ENCODE data around the gene CGB3. TPM values are rescaled to one million over a fixed set of nuclear protein-coding genes. Genes with fewer than 3 reads are reported as not detected.
A peak's percentile ranks its signal among the peaks of the same experiment; 100 is the strongest.
"Not testable (repeated sequence)": the region's sequence is repeated elsewhere in the genome, so short reads cannot be mapped to it uniquely, and the experiment has no call there.

CGB3 gene
- total RNA-seq, 4 donors from 2014 or later, result not detected

GRCh38 chr19:49022116-49022515 is 2.0 kb downstream of the CGB3 start:
- intact Hi-C loops (cut with DNase I; ENCODE audit: low total_unique reads), result no loop called here
- WGBS, 2 donors, result 94 to 96% methylated on average over 9 of the region's 9 CpGs
- no peak for DNase-seq (ENCODE audit: low spot score in 2 of 2)
- TF ChIP-seq CTCF (IDR thresholded peaks at IDR 0.05) (no peak), POLR2A (IDR thresholded peaks at IDR 0.05) (no peak)
- no peak overlapping the region for H3K4me3 ChIP-seq (ENCODE audit: low read depth, poor library complexity, severe bottlenecking)

- intact Hi-C loops (cut with DNase I; ENCODE audit: low total_unique reads), result no loop called here
- TF ChIP-seq POLR2A (IDR thresholded peaks at IDR 0.05) (no peak), CTCF (IDR thresholded peaks at IDR 0.05) (no peak)
- DNase-seq (ENCODE audit: low spot score in 2 of 2), result no peak
- 41% methylated on average over 16 of the region's 16 CpGs for WGBS, 2 donors
- H3K4me3 ChIP-seq (ENCODE audit: low read depth, poor library complexity, severe bottlenecking), result no peak overlapping the region
These were observed 2.9 kb downstream of the CGB3 start for GRCh38 chr19:49020931-49021895.

- intact Hi-C loops (cut with DNase I; ENCODE audit: low total_unique reads), result no loop called here
- H3K4me3 ChIP-seq (ENCODE audit: low read depth, poor library complexity, severe bottlenecking), result no peak overlapping the region
- WGBS, 2 donors, result 66 to 70% methylated on average over 11 of the region's 11 CpGs
- no peak for DNase-seq (ENCODE audit: low spot score in 2 of 2)
- no peak for TF ChIP-seq POLR2A (IDR thresholded peaks at IDR 0.05)
- no peak for TF ChIP-seq CTCF (IDR thresholded peaks at IDR 0.05)
These were observed 3.8 kb downstream of the CGB3 start for GRCh38 chr19:49020342-49020741.

- TF ChIP-seq POLR2A (IDR thresholded peaks at IDR 0.05) (no peak), CTCF (IDR thresholded peaks at IDR 0.05) (no peak)
- intact Hi-C loops (cut with DNase I; ENCODE audit: low total_unique reads), result no loop called here
- DNase-seq (ENCODE audit: low spot score in 2 of 2), result peak; percentile 62 to 93
- peak overlapping the region; percentile 7 for H3K4me3 ChIP-seq (ENCODE audit: low read depth, poor library complexity, severe bottlenecking)
- WGBS, 2 donors, result 13 to 29% methylated on average over 36 to 41 of the region's 41 CpGs
These were observed 4.7 kb downstream of the CGB3 start for GRCh38 chr19:49019242-49019932.

GRCh38 chr19:49018388-49019241 is 5.5 kb downstream of the CGB3 start:
- DNase-seq (ENCODE audit: low spot score in 2 of 2); intact Hi-C loops (cut with DNase I; ENCODE audit: low total_unique reads): not testable (repeated sequence)
- WGBS, 2 donors, result 1 to 6% methylated on average over 42 to 50 of the region's 50 CpGs
- peak overlapping the region; percentile 3 for H3K4me3 ChIP-seq (ENCODE audit: low read depth, poor library complexity, severe bottlenecking)

Measured in lower leg skin (tissue), 4 donors.